Hematopoietic multipotent progenitor cell treated with erythropoietin and hydrocortisone succinate and interleukin-3 and kit ligand, for 6 days (in vitro differentiated cells): Measurements from ENCODE around the gene SUZ12.
"Not testable (repeated sequence)": the region's sequence is repeated elsewhere in the genome, so short reads cannot be mapped to it uniquely, and the experiment has no call there.

Source experiments
- DNase-seq: peaks from one replicate; pipeline ENCODE4 v3.0.0-alpha.2; 2015

The SUZ12 gene

DNA sequence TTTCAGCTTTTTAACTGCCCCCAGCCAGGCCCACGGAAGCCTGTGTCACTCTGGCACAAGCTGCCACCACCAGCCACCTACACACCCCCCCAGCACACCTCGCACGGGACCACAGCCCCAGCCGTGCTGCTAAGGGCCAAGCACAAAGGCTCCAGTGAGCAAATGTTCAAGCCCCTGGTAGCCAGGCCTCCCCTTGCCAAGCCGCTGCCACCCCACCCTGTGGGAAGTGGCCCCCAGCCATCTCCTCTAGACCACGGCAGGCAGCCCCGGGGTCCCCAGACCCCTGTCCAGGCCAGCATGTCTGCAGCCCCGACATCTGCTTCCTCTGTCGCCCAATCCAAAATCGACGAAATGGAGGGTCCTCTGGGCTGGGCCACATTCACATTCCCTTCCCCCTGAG, 105.5 kb downstream of the SUZ12 start:
- not testable (repeated sequence) for DNase-seq

DNA sequence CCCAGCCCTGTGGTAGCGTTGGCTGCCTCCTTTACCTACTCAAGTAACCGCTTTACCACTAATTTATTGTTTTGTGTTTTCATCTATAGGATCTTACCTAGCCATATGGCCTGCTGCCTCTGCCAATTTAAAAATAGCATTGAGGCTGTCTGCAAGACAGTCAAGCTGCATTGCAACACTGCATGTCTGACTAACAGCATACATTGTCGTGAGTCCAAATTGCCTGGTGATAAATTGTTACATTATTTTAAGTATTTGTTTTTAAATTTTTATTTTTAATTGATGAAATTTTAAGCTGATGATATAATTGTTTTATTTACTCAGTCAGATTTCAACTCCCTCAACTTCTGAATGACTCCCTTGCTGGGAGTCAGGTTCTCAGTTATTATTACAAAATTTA, 108.8 kb downstream of the SUZ12 start:
- DNase-seq = not testable (repeated sequence)

DNA sequence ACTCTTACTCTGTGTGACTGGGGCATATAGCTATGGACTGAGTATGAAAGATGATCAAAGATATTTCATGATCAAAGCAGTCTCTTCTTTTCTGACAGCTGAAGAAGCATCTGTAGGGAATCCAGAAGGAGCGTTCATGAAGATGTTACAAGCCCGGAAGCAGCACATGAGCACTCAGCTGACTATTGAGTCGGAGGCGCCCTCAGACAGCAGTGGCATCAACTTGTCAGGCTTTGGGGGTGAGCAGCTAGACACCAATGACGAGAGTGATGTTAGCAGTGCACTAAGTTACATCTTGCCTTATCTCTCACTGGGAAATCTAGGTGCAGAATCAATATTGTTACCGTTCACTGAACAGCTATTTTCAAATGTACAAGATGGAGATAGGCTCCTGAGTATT, 110.9 kb downstream of the SUZ12 start:
- not testable (repeated sequence) for DNase-seq
